DOHH2 (cell line): Measurements from ENCODE around the gene GPR87.

Experiments
- H3F3A ChIP-seq: fragments of 200-600 bp; sonication (generic), shearing (Covaris generic); 2 replicates; pipeline ENCODE4 v1.6.0; 2016; ENCODE audit warnings: antibody characterized with exemption, mild to moderate bottlenecking; ENCODE audit not compliant: control insufficient read depth, insufficient read depth
- H3K27ac ChIP-seq: fragments of 200-600 bp; sonication (generic); 2 replicates; pipeline ENCODE4 v1.5.1; 2014; ENCODE audit warnings: low read depth, mild to moderate bottlenecking, low read length, moderate library complexity
- H3K27me3 ChIP-seq: fragments of 200-600 bp; sonication (generic); 2 replicates; pipeline ENCODE4 v1.6.1; 2014; ENCODE audit warnings: mild to moderate bottlenecking, low read length, mixed read lengths; ENCODE audit not compliant: control insufficient read depth
- H3K36me3 ChIP-seq: fragments of 200-600 bp; sonication (generic); 2 replicates; pipeline ENCODE4 v1.6.1; 2014; ENCODE audit warnings: mild to moderate bottlenecking, low read length, moderate library complexity, mixed read lengths; ENCODE audit not compliant: control insufficient read depth
- H3K4me1 ChIP-seq: fragments of 200-600 bp; sonication (generic); 2 replicates; pipeline ENCODE4 v1.6.1; 2014; ENCODE audit warnings: mild to moderate bottlenecking, low read length, mixed read lengths; ENCODE audit not compliant: control insufficient read depth
- H3K4me2 ChIP-seq: fragments of 200-600 bp; sonication (generic); 2 replicates; pipeline ENCODE4 v1.6.0; 2014; ENCODE audit warnings: mild to moderate bottlenecking, low read length, moderate library complexity
- H3K4me3 ChIP-seq: fragments of 200-600 bp; sonication (generic); 2 replicates; pipeline ENCODE4 v1.5.1; 2014; ENCODE audit warnings: mild to moderate bottlenecking, low read length, mixed read lengths
- H3K79me2 ChIP-seq: fragments of 200-600 bp; sonication (generic); 2 replicates; pipeline ENCODE4 v1.6.1; 2014; ENCODE audit warnings: mild to moderate bottlenecking, low read length, mixed read lengths; ENCODE audit not compliant: control insufficient read depth
- H3K9me2 ChIP-seq: fragments of 200-600 bp; sonication (generic); replicated peaks from 2 replicates; pipeline ENCODE4 v1.6.1; 2014; ENCODE audit warnings: mild to moderate bottlenecking, low read length, mixed read lengths; ENCODE audit not compliant: control insufficient read depth
- H3K9me3 ChIP-seq: fragments of 200-600 bp; sonication (generic); 2 replicates; pipeline ENCODE4 v1.6.1; 2014; ENCODE audit warnings: antibody characterized with exemption, low read length, mixed read lengths; ENCODE audit not compliant: control insufficient read depth, insufficient read depth
- H4K20me1 ChIP-seq: fragments of 200-600 bp; sonication (generic); 2 replicates; pipeline ENCODE4 v1.6.0; 2014; ENCODE audit warnings: low read depth, mild to moderate bottlenecking, antibody characterized with exemption, low read length, moderate library complexity; ENCODE audit not compliant: control insufficient read depth, insufficient read depth
- EZH2phosphoT487 ChIP-seq: fragments of 200-600 bp; sonication (generic); IDR thresholded peaks from 2 replicates; pipeline ENCODE4 v1.6.1; 2017; ENCODE audit warnings: borderline replicate concordance, mild to moderate bottlenecking, antibody characterized with exemption, low read length, moderate library complexity, mixed read lengths
- TF ChIP-seq, protein P1 (sequence below): fragments of 200-600 bp; sonication (generic); IDR thresholded peaks from one replicate; pipeline ENCODE4 v1.5.1; 2014; ENCODE audit warnings: antibody characterized with exemption, mild to moderate bottlenecking, low read depth, low read length; ENCODE audit not compliant: poor library complexity, severe bottlenecking

Gene GPR87

DNA sequence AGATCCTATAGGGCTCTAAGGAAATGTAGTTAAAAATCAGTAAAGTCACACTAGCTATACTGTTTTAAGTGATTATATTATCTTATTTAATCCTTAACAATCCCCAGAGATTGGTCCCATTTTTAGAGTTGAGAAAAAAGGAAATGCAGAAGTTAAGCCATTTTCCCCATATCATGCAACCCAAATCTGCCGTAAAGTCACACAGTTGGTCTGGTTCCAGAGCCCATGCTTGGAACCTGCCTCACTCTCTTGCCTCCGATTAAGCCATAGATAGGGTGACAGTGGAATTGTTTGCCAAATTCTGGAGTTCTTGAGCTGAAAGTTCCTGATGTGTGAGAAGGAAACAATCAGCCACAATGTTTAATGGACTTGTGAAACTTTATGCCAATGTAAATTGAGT, 15.1 kb upstream of the GPR87 start:
- no peaks in the 10 kb centered on the region for H3K27me3 ChIP-seq
- no peaks in the 10 kb centered on the region for H3K36me3 ChIP-seq
- H3K9me2 ChIP-seq = no peaks in the 10 kb centered on the region
- no peaks in the 10 kb centered on the region for H3K79me2 ChIP-seq
- H3F3A ChIP-seq = no peaks in the 10 kb centered on the region
- no peaks in the 10 kb centered on the region for H3K9me3 ChIP-seq
- H3K27ac ChIP-seq = no peak overlapping the region
- no peak overlapping the region for H3K4me3 ChIP-seq
- TF ChIP-seq EZH2phosphoT487 = no peak
- TF ChIP-seq, protein P1, sequence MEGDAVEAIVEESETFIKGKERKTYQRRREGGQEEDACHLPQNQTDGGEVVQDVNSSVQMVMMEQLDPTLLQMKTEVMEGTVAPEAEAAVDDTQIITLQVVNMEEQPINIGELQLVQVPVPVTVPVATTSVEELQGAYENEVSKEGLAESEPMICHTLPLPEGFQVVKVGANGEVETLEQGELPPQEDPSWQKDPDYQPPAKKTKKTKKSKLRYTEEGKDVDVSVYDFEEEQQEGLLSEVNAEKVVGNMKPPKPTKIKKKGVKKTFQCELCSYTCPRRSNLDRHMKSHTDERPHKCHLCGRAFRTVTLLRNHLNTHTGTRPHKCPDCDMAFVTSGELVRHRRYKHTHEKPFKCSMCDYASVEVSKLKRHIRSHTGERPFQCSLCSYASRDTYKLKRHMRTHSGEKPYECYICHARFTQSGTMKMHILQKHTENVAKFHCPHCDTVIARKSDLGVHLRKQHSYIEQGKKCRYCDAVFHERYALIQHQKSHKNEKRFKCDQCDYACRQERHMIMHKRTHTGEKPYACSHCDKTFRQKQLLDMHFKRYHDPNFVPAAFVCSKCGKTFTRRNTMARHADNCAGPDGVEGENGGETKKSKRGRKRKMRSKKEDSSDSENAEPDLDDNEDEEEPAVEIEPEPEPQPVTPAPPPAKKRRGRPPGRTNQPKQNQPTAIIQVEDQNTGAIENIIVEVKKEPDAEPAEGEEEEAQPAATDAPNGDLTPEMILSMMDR = no peak
- no peaks in the 10 kb centered on the region for H4K20me1 ChIP-seq
- no peak overlapping the region for H3K4me2 ChIP-seq
- peaks cover 11% of the 10 kb centered on the region for H3K4me1 ChIP-seq

DNA sequence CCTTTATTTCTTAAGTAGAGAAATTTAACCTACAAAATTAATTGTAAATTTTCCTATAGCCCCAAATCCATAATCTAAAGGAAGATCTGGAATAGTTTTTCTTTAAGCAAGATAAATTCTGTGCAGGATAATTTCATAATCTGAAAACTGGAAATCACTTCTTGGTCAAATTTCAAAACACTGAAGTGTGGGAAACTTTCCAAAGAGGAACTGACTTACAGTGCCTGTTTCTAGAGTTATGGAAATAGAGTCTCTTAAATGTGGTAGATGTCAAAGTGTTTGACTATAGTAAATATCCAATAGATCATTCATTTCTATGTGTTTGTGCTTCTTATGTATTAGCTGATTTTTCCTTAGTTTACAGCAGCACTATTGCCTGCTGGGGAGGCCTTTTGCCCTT, 14.3 kb upstream of the GPR87 start:
- H3K79me2 ChIP-seq = no peaks in the 10 kb centered on the region
- no peaks in the 10 kb centered on the region for H3K9me2 ChIP-seq
- no peaks in the 10 kb centered on the region for H3K9me3 ChIP-seq
- H3K27ac ChIP-seq = no peak overlapping the region
- H3K36me3 ChIP-seq = no peaks in the 10 kb centered on the region
- no peaks in the 10 kb centered on the region for H3F3A ChIP-seq
- no peaks in the 10 kb centered on the region for H3K27me3 ChIP-seq
- TF ChIP-seq, protein P1 = no peak
- TF ChIP-seq EZH2phosphoT487 = no peak
- no peaks in the 10 kb centered on the region for H4K20me1 ChIP-seq
- H3K4me3 ChIP-seq = no peak overlapping the region
- no peak overlapping the region for H3K4me2 ChIP-seq
- peaks cover 11% of the 10 kb centered on the region for H3K4me1 ChIP-seq

DNA sequence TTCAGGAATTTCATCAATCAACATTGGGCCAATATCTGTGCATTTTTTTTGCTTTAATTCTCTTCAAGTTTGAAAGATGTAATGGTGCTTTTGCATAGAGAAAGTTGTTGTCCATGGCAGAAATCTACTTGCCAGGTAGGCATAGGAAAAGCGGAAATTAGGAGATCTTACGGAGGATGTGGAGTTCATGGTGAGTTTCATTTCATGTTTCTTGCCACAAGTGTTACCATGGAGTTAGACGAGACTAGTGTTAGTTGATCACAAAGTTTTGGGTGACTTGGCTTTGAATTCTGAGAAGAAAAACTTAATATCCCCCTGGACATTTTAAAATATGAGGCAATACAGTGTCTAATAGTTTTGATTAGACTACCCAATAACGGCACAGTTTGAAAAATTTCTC, 13.8 kb upstream of the GPR87 start:
- Histone ChIP-seq H3K36me3 (no peaks in the 10 kb centered on the region), H3K9me2 (no peaks in the 10 kb centered on the region), H3K9me3 (no peaks in the 10 kb centered on the region), H3K4me1 (peaks cover 11% of the 10 kb centered on the region), H3K4me2 (no peak overlapping the region), H4K20me1 (no peaks in the 10 kb centered on the region), H3K79me2 (no peaks in the 10 kb centered on the region), H3K27ac (no peak overlapping the region), H3F3A (no peaks in the 10 kb centered on the region), H3K4me3 (no peak overlapping the region), H3K27me3 (no peaks in the 10 kb centered on the region)
- TF ChIP-seq EZH2phosphoT487 = no peak
- TF ChIP-seq, protein P1 = no peak

DNA sequence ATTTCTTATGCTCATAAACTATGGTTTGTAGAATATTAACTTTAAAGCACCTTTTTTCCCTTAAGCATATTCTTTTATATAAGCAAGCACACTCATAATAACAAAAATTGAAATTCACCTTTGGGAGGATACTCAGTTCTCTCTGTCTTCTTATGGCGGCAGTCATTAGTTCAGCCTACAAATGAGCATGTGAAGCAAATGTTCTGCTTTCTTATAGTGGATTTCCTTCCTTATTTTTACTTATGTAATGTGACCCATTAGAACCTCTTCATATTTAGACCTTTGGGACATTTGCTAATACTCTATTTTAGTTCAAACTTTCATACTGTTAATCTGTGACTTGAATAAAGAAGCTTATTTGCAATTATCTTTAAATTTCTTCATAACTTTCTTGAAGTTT, 12.7 kb upstream of the GPR87 start, which contains the start of gene P2RY13:
Gene P2RY13 (minus strand): TSS at position 187 of the 400 bp plus-strand sequence. CDS start 21 bp downstream, at position 166.
- Histone ChIP-seq H3K4me3 (no peak within 1 kb of the TSS), H3F3A (no peaks in the 10 kb centered on the region), H3K36me3 (no peaks in the 10 kb centered on the region), H3K27me3 (no peaks in the 10 kb centered on the region), H3K4me2 (no peak within 1 kb of the TSS), H3K27ac (no peak within 1 kb of the TSS), H3K9me3 (no peaks in the 10 kb centered on the region), H3K9me2 (no peaks in the 10 kb centered on the region), H3K79me2 (no peaks in the 10 kb centered on the region), H4K20me1 (no peaks in the 10 kb centered on the region), H3K4me1 (peaks cover 11% of the 10 kb centered on the region)
- TF ChIP-seq, protein P1 = no peak
- TF ChIP-seq EZH2phosphoT487 = no peak
